ENCODE results near the gene DOK7.
"Not testable (repeated sequence)": the region's sequence is repeated elsewhere in the genome, so short reads cannot be mapped to it uniquely, and the experiment has no call there.

The DOK7 gene

GRCh38 chr4:3511187-3511586 is 48.1 kb downstream of the DOK7 start:
- DNase-seq (ENCODE audit: low read depth) = no peak
- H3K4me3 ChIP-seq (ENCODE audit: low read depth, low read length) = no peak overlapping the region
- no peak for TF ChIP-seq CTCF (conservative IDR thresholded peaks at IDR 0.05; ENCODE audit: low read depth, low read length)

GRCh38 chr4:3511601-3512000 is 48.5 kb downstream of the DOK7 start:
- H3K4me3 ChIP-seq (ENCODE audit: low read depth, low read length); DNase-seq (ENCODE audit: low read depth): not testable (repeated sequence)

- no peak for DNase-seq (ENCODE audit: low read depth)
- no peak overlapping the region for H3K4me3 ChIP-seq (ENCODE audit: low read depth, low read length)
- no peak for TF ChIP-seq CTCF (conservative IDR thresholded peaks at IDR 0.05; ENCODE audit: low read depth, low read length)
Observed at GRCh38 chr4:3512279-3512678, 49.2 kb downstream of the DOK7 start.

GRCh38 chr4:3512719-3513118 is 49.6 kb downstream of the DOK7 start:
- TF ChIP-seq CTCF (conservative IDR thresholded peaks at IDR 0.05; ENCODE audit: low read depth, low read length) = no peak
- DNase-seq (ENCODE audit: low read depth) = no peak
- no peak overlapping the region for H3K4me3 ChIP-seq (ENCODE audit: low read depth, low read length)

GRCh38 chr4:3513807-3514206 is 50.7 kb downstream of the DOK7 start:
- no peak overlapping the region for H3K4me3 ChIP-seq (ENCODE audit: low read depth, low read length)
- TF ChIP-seq CTCF (conservative IDR thresholded peaks at IDR 0.05; ENCODE audit: low read depth, low read length) = no peak
- DNase-seq (ENCODE audit: low read depth) = no peak

- TF ChIP-seq CTCF (conservative IDR thresholded peaks at IDR 0.05; ENCODE audit: low read depth, low read length) = no peak
- no peak overlapping the region for H3K4me3 ChIP-seq (ENCODE audit: low read depth, low read length)
- no peak for DNase-seq (ENCODE audit: low read depth)
Observed at GRCh38 chr4:3514221-3514780, 51.2 kb downstream of the DOK7 start.

- no peak overlapping the region for H3K4me3 ChIP-seq (ENCODE audit: low read depth, low read length)
- peak; percentile 38 for TF ChIP-seq CTCF (conservative IDR thresholded peaks at IDR 0.05; ENCODE audit: low read depth, low read length)
- no peak for DNase-seq (ENCODE audit: low read depth)
Observed at GRCh38 chr4:3514806-3515501, 51.8 kb downstream of the DOK7 start.
